SK-N-SH (cell line): ENCODE results near the gene COL21A1. TPM values are rescaled to one million over a fixed set of nuclear protein-coding genes. Genes with fewer than 3 reads are reported as not detected.
A peak's percentile ranks its signal among the peaks of the same experiment; 100 is the strongest.

Experiments
- CTCF ChIA-PET: fragments of 300-600, 350-600 bp; formaldehyde crosslinking; extraction: SDS; loops from one replicate; lab custom pipeline; 2021; lab: Yijun Ruan, JAX
- POLR2A ChIA-PET: fragments of 350-600 bp; sonication (Branson Sonifier 250); formaldehyde crosslinking; extraction: SDS; loops from one replicate; lab custom pipeline; 2020; ENCODE audit warnings: antibody characterized with exemption, inconsistent platforms; lab: Yijun Ruan, JAX
- DNase-seq: peaks from one replicate; pipeline ENCODE4 v3.0.0; 2012
- H2AFZ ChIP-seq: fragments of 200-600 bp; sonication (generic); 2 replicates; pipeline ENCODE4 v1.8.1; 2016; ENCODE audit warnings: antibody characterized with exemption, mild to moderate bottlenecking, low read depth
- H3F3A ChIP-seq: fragments of 200-600 bp; sonication (generic); replicated peaks from 2 replicates; pipeline ENCODE3; 2016; ENCODE audit warnings: antibody characterized with exemption, mild to moderate bottlenecking; ENCODE audit not compliant: insufficient read depth
- H3K27ac ChIP-seq, 2 experiments: fragments of 200-500 bp in 1 of 2; fragments of 200-600 bp in 1 of 2; sonication (Bioruptor generic) in 1 of 2; sonication (generic), shearing (Covaris generic) in 1 of 2; 2 replicates each; pipeline versions ENCODE4 v1.5.1 to v1.6.1; 2014 to 2016; ENCODE audit warnings: low read depth in 2 of 2, inconsistent platforms in 1 of 2, low read length in 1 of 2, mild to moderate bottlenecking in 1 of 2, mixed read lengths in 1 of 2
- H3K27me3 ChIP-seq: fragments of 200-600 bp; sonication (generic), shearing (Covaris generic); 2 replicates; pipeline ENCODE4 v1.6.1; 2016; ENCODE audit warnings: mixed run types; ENCODE audit not compliant: insufficient read depth
- H3K36me3 ChIP-seq, 2 experiments: fragments of 200-500 bp in 1 of 2; fragments of 200-600 bp in 1 of 2; sonication (Bioruptor generic) in 1 of 2; sonication (generic) in 1 of 2; replicated peaks in 1 of 2; 2 replicates each; pipeline versions ENCODE3 to v1.5.1; 2014 to 2016; ENCODE audit warnings: low read length in 1 of 2, mild to moderate bottlenecking in 1 of 2; ENCODE audit not compliant: insufficient read depth in 2 of 2, control insufficient read depth in 1 of 2
- H3K4me1 ChIP-seq, 2 experiments: fragments of 200-500 bp in 1 of 2; fragments of 200-600 bp in 1 of 2; sonication (Bioruptor generic) in 1 of 2; sonication (generic), shearing (Covaris generic) in 1 of 2; 2 replicates each; pipeline versions ENCODE4 v1.5.1 to v1.6.1; 2014 to 2016; ENCODE audit warnings: low read depth in 1 of 2, low read length in 1 of 2, mixed run types in 1 of 2; ENCODE audit not compliant: insufficient read depth in 2 of 2, control insufficient read depth in 1 of 2
- H3K4me2 ChIP-seq: fragments of 200-600 bp; sonication (generic), shearing (Covaris generic); 2 replicates; pipeline ENCODE4 v1.6.1; 2017; ENCODE audit warnings: mixed run types
- H3K4me3 ChIP-seq, 2 experiments: fragments of 200-500 bp in 1 of 2; fragments of 200-600 bp in 1 of 2; sonication (Bioruptor generic) in 1 of 2; sonication (generic), shearing (Covaris generic) in 1 of 2; 2 replicates each; pipeline versions ENCODE4 v1.5.1 to v1.8.1; 2014 to 2016; ENCODE audit warnings: low read depth in 2 of 2, inconsistent platforms in 1 of 2, low read length in 1 of 2, mild to moderate bottlenecking in 1 of 2, mixed read lengths in 1 of 2, moderate library complexity in 1 of 2
- H3K79me2 ChIP-seq: fragments of 200-600 bp; sonication (generic); 2 replicates; pipeline ENCODE4 v1.8.1; 2017; ENCODE audit warnings: mild to moderate bottlenecking; ENCODE audit not compliant: insufficient read depth
- H3K9ac ChIP-seq: fragments of 200-600 bp; sonication (generic); 2 replicates; pipeline ENCODE4 v1.6.1; 2017; ENCODE audit warnings: mixed run types
- H3K9me2 ChIP-seq: fragments of 200-600 bp; sonication (generic); 2 replicates; pipeline ENCODE4 v1.6.1; 2017; ENCODE audit warnings: mixed run types
- H3K9me3 ChIP-seq: fragments of 200-600 bp; sonication (generic); 2 replicates; pipeline ENCODE4 v1.6.1; 2017; ENCODE audit warnings: mixed run types, mild to moderate bottlenecking, moderate library complexity
- H4K20me1 ChIP-seq: fragments of 200-600 bp; sonication (generic); 2 replicates; pipeline ENCODE4 v1.6.1; 2017; ENCODE audit warnings: mild to moderate bottlenecking, mixed run types; ENCODE audit not compliant: insufficient read depth
- CHD2 ChIP-seq: fragments of 150-350 bp; IDR thresholded peaks from 2 replicates; pipeline ENCODE4 v1.6.1; 2018; ENCODE audit warnings: low read length; ENCODE audit not compliant: partially characterized antibody
- ELF1 ChIP-seq: IDR thresholded peaks from 2 replicates; pipeline ENCODE4 v1.4.0; 2012
- EP300 ChIP-seq, 2 experiments: IDR thresholded peaks; 2 replicates each; pipeline versions ENCODE4 v1.4.0 to v1.6.1; 2012; ENCODE audit warnings: borderline replicate concordance in 1 of 2, low read depth in 1 of 2, low read length in 1 of 2
- FOSL2 ChIP-seq: IDR thresholded peaks from 2 replicates; pipeline ENCODE4 v1.4.0; 2012; ENCODE audit warnings: low read depth, mild to moderate bottlenecking, moderate library complexity, borderline replicate concordance
- FOXJ3 ChIP-seq: sonication (generic); formaldehyde crosslinking; IDR thresholded peaks from 2 replicates; pipeline ENCODE4 v1.5.1; 2020; ENCODE audit warnings: mild to moderate bottlenecking, missing genetic modification reagents
- GABPA ChIP-seq: IDR thresholded peaks from 2 replicates; pipeline ENCODE4 v1.4.0; 2012; ENCODE audit warnings: low read depth, mild to moderate bottlenecking
- GATA2 ChIP-seq: sonication (generic); formaldehyde crosslinking; IDR thresholded peaks from 2 replicates; pipeline ENCODE4 v1.5.0; 2020; ENCODE audit warnings: mild to moderate bottlenecking, missing genetic modification reagents
- JUND ChIP-seq: IDR thresholded peaks from 2 replicates; pipeline ENCODE4 v1.4.0; 2012
- MEF2A ChIP-seq: IDR thresholded peaks from 2 replicates; pipeline ENCODE4 v1.4.0; 2012; ENCODE audit warnings: low read depth, borderline replicate concordance
- NFIC ChIP-seq: IDR thresholded peaks from 2 replicates; pipeline ENCODE4 v1.4.0; 2012; ENCODE audit warnings: borderline replicate concordance
- NRF1 ChIP-seq: IDR thresholded peaks from 2 replicates; pipeline ENCODE4 v1.6.1; 2012; ENCODE audit warnings: low read depth, mild to moderate bottlenecking, low read length
- PBX3 ChIP-seq: IDR thresholded peaks from 2 replicates; pipeline ENCODE4; 2012
- POLR2AphosphoS5 ChIP-seq: IDR thresholded peaks from 2 replicates; pipeline ENCODE4 v1.6.1; 2012; ENCODE audit warnings: low read depth, low read length
- RAD21 ChIP-seq: IDR thresholded peaks from 2 replicates; pipeline ENCODE4 v1.6.1; 2012; ENCODE audit warnings: mild to moderate bottlenecking, low read length
- RFX5 ChIP-seq: IDR thresholded peaks from 2 replicates; pipeline ENCODE4 v1.6.1; 2012; ENCODE audit warnings: mild to moderate bottlenecking, improper control_type of control experiment, low read length
- RXRA ChIP-seq: IDR thresholded peaks from 2 replicates; pipeline ENCODE4 v1.4.0; 2012; ENCODE audit warnings: low read depth, mild to moderate bottlenecking, borderline replicate concordance
- SIN3A ChIP-seq: IDR thresholded peaks from 2 replicates; pipeline ENCODE4 v1.6.1; 2012; ENCODE audit warnings: low read depth, mild to moderate bottlenecking, low read length, moderate library complexity, borderline replicate concordance
- TCF12 ChIP-seq: IDR thresholded peaks from 2 replicates; pipeline ENCODE4 v1.4.0; 2012
- TEAD4 ChIP-seq: IDR thresholded peaks from 2 replicates; pipeline ENCODE4 v1.4.0; 2012; ENCODE audit warnings: mild to moderate bottlenecking, borderline replicate concordance; ENCODE audit not compliant: insufficient read depth
- WGBS: methylation state at CpG from one replicate; pipeline ENCODE4 v1.1.6; 2017; ENCODE audit warnings: low lambda C conversion rate; 5-methylcytosine and 5-hydroxymethylcytosine counted together
- polyA plus RNA-seq, 3 experiments: library from polyadenylated mRNA; depleted of rRNA; stranded (reverse); fragments of >200 nt; gene quantifications; 2 replicates each; pipeline ENCODE4 v1.2.3, GENCODE V29; 2012
- TF ChIP-seq, protein P1 (sequence below): fragments of 150-350 bp; IDR thresholded peaks from 2 replicates; pipeline ENCODE4 v1.6.1; 2017; ENCODE audit warnings: antibody characterized with exemption, low read length, low read depth, borderline replicate concordance
- TF ChIP-seq, protein P2 (sequence below): IDR thresholded peaks from 2 replicates; pipeline ENCODE4 v1.4.0; 2012; ENCODE audit warnings: low read depth, borderline replicate concordance

Gene COL21A1
- polyA plus RNA-seq, 1 of the 3 experiments (the other 2 are of a cell fraction) = 0.07 TPM

DNA sequence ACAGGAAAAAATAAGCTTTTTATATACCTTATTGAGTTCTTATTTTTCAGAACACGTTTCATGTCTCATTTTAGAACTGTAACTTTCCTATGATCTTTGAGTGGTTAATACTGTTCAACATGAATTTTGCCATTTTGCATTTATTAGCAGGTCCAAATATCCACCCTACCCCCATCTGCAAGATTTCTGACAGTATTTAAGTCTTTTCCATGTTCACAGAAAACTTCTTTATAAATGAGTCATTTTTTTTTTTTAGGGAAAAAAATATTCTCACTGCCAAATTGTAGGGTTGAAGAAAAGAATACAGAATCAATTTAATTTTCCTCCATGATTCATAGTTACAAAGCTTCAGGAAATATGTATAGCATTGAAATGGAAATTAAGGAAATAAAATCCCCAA lies 101.8 kb downstream of the COL21A1 start:
- POLR2A ChIA-PET = no interaction called here
- Histone ChIP-seq H3K4me2 (peak overlapping the region; percentile 61; the same call in 1 of the 2 replicates), H3K9me3 (no peaks in the 10 kb centered on the region), H3K9me2 (no peaks in the 10 kb centered on the region), H3F3A (peaks cover 36% of the 10 kb centered on the region), H3K27ac (peak overlapping the region in 1 of 2 experiments; percentile 94; a peak in 2 of 4 replicates), H2AFZ (0 out of 2 replicates have a peak overlapping the region, but pooled peaks have one; percentile 48), H4K20me1 (no peaks in the 10 kb centered on the region), H3K9ac (peak overlapping the region; percentile 35; the same call in 1 of the 2 replicates), H3K4me3 (peak overlapping the region in 1 of 2 experiments; percentile 10; a peak in 1 of 4 replicates), H3K36me3 (no peaks in the 10 kb centered on the region), H3K79me2 (no peaks in the 10 kb centered on the region), H3K4me1 (peaks cover 0 to 31% of the 10 kb centered on the region in 2 experiments; a peak in 3 of 4 replicates), H3K27me3 (no peaks in the 10 kb centered on the region)
- WGBS = 0% methylated on average over 1 of the region's 1 CpG
- DNase-seq = no peak
- CTCF ChIA-PET = no interaction called here
- no peak for TF ChIP-seq GABPA
- no peak for TF ChIP-seq RAD21
- TF ChIP-seq FOSL2 = peak; percentile 34; the same call in 1 of the 2 replicates

DNA sequence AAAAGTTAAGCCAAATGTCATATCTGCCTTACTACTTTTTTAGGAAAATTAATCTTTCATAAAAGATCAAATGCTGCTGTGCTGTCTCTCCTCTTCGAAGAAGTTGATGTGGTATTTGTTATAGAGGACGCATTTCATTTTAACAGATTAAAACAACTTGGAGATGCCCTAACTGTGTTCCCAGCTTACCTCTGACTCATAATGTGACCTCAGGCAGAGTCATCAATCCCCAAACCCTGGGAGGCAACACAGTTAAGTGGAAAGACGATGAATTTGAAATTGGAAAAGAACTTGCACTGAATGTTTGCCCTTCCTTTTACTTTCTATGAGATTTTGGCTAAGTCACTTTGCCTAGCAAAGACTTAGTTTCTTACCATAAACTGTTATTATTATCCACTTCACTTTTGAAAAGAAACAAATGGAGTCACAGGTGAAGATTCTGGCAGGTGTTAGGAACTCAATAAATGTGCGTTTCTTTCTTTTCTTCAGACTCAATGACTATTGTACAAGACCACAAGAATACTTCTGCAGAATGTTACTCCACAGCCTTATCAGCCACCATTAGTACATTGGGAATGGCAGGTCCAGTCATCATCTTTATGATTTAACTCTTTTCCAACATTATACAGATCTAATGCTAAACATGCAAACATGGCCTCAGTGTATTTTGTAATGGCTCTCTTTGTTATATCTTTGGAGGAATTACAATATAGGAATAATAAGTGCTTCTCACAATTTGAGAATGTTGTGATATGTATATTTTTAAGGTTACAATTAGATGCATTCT lies 102.6 kb downstream of the COL21A1 start:
- Histone ChIP-seq H3K79me2 (no peaks in the 10 kb centered on the region), H3F3A (peaks cover 36% of the 10 kb centered on the region), H3K4me1 (peaks cover 0 to 31% of the 10 kb centered on the region in 2 experiments; a peak in 3 of 4 replicates), H3K9ac (peak overlapping the region; percentile 35; the same call in 1 of the 2 replicates), H3K27me3 (no peaks in the 10 kb centered on the region), H3K9me3 (no peaks in the 10 kb centered on the region), H3K36me3 (no peaks in the 10 kb centered on the region), H4K20me1 (no peaks in the 10 kb centered on the region), H3K4me2 (peak overlapping the region; percentile 61; the same call in 1 of the 2 replicates), H3K27ac (peak overlapping the region in 1 of 2 experiments; percentile 94; a peak in 2 of 4 replicates), H3K9me2 (no peaks in the 10 kb centered on the region), H2AFZ (peak overlapping the region; percentile 48; the same call in 1 of the 2 replicates), H3K4me3 (peak overlapping the region in 1 of 2 experiments; percentile 10; a peak in 1 of 4 replicates)
- 9% methylated on average over 4 of the region's 4 CpGs for WGBS
- ChIA-PET CTCF (no interaction called here), POLR2A (no interaction called here)
- no peak for DNase-seq
- TF ChIP-seq MEF2A (no peak), RXRA (peak; percentile 88), GABPA (no peak), FOSL2 (peak; percentile 94), PBX3 (peak; percentile 62), NFIC (peak; percentile 37; the same call in 1 of the 2 replicates), TEAD4 (peak; percentile 40; the same call in 1 of the 2 replicates), JUND (peak; percentile 91), RFX5 (no peak), TCF12 (peak; percentile 71), SIN3A (no peak), NRF1 (no peak), GATA2 (CRISPR knock-in tag) (no peak), FOXJ3 (CRISPR knock-in tag) (no peak), ELF1 (no peak), POLR2AphosphoS5 (peak; percentile 32; the same call in 1 of the 2 replicates), CHD2 (no peak), EP300 (IDR thresholded peaks at IDR 0.05; ENCODE audit: borderline replicate concordance in 1 of 2, low read depth in 1 of 2, low read length in 1 of 2) (peak in 1 of 2 experiments; percentile 81; a peak in 2 of 4 replicates)
- TF ChIP-seq, protein P1, sequence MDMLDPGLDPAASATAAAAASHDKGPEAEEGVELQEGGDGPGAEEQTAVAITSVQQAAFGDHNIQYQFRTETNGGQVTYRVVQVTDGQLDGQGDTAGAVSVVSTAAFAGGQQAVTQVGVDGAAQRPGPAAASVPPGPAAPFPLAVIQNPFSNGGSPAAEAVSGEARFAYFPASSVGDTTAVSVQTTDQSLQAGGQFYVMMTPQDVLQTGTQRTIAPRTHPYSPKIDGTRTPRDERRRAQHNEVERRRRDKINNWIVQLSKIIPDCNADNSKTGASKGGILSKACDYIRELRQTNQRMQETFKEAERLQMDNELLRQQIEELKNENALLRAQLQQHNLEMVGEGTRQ = no peak
- TF ChIP-seq, protein P2, sequence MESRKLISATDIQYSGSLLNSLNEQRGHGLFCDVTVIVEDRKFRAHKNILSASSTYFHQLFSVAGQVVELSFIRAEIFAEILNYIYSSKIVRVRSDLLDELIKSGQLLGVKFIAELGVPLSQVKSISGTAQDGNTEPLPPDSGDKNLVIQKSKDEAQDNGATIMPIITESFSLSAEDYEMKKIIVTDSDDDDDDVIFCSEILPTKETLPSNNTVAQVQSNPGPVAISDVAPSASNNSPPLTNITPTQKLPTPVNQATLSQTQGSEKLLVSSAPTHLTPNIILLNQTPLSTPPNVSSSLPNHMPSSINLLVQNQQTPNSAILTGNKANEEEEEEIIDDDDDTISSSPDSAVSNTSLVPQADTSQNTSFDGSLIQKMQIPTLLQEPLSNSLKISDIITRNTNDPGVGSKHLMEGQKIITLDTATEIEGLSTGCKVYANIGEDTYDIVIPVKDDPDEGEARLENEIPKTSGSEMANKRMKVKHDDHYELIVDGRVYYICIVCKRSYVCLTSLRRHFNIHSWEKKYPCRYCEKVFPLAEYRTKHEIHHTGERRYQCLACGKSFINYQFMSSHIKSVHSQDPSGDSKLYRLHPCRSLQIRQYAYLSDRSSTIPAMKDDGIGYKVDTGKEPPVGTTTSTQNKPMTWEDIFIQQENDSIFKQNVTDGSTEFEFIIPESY = no peak
